Adrenal gland (tissue), 5 donors: ENCODE measurements around the gene PCNX2.

ENCODE experiments used
- CTCF ChIP-seq, 6 experiments: fragments of 450-650 bp in 4 of 6; fragments of 200-600 bp in 2 of 6; sonication (generic) in 1 of 6; IDR thresholded peaks; 1 replicate in 5 of 6; 2 replicates in 1 of 6; pipeline versions ENCODE4 v1.5.1 to v1.8.0; 2016 to 2021; ENCODE audit warnings: antibody characterized with exemption in 6 of 6, mild to moderate bottlenecking in 2 of 6, moderate library complexity in 1 of 6
- POLR2A ChIP-seq, 2 donors: fragments of 450-650 bp; IDR thresholded peaks; one replicate each; pipeline ENCODE4 v1.6.1; 2017; ENCODE audit warnings: antibody characterized with exemption in 2 of 2, mild to moderate bottlenecking in 2 of 2, moderate library complexity in 1 of 2
- donor health status: DM: no; HTN: no; CAD: no.

- no peak for TF ChIP-seq CTCF (IDR thresholded peaks at IDR 0.05)
- TF ChIP-seq POLR2A (IDR thresholded peaks at IDR 0.05) = no peak
Measured at GRCh38 chr1:233241759-233242158, 53.8 kb downstream of the PCNX2 start.
